HepG2 (cell line): ENCODE results near the gene NAALADL1. TPM values are rescaled to one million over a fixed set of nuclear protein-coding genes. Genes with fewer than 3 reads are reported as not detected.

ENCODE experiments used
- AKAP8 ChIP-seq: sonication (generic); formaldehyde crosslinking; IDR thresholded peaks from 2 replicates; pipeline ENCODE4 v1.5.1; 2020; ENCODE audit warnings: mild to moderate bottlenecking, missing genetic modification reagents
- ATF6 ChIP-seq: sonication (generic); formaldehyde crosslinking; conservative IDR thresholded peaks from 2 replicates; pipeline ENCODE4 v1.4.0; 2020; ENCODE audit warnings: missing genetic modification reagents
- DRAP1 ChIP-seq: IDR thresholded peaks from 2 replicates; pipeline ENCODE4 v1.6.1; 2016; ENCODE audit warnings: missing genetic modification reagents, missing compliant biosample characterization
- FOXJ3 ChIP-seq: sonication (generic); formaldehyde crosslinking; IDR thresholded peaks from 2 replicates; pipeline ENCODE4 v1.4.0; 2020; ENCODE audit warnings: missing genetic modification reagents, mild to moderate bottlenecking, borderline replicate concordance
- HDAC1 ChIP-seq: sonication (generic); formaldehyde crosslinking; IDR thresholded peaks from 2 replicates; pipeline ENCODE4 v1.5.1; 2020; ENCODE audit warnings: mild to moderate bottlenecking, missing genetic modification reagents
- HIC2 ChIP-seq: sonication (generic); formaldehyde crosslinking; IDR thresholded peaks from 2 replicates; pipeline ENCODE4 v1.9.0; 2022; ENCODE audit warnings: low read depth, missing genetic modification reagents
- MAFG ChIP-seq: sonication (generic); formaldehyde crosslinking; IDR thresholded peaks from 2 replicates; pipeline ENCODE4 v1.5.1; 2020; ENCODE audit warnings: mild to moderate bottlenecking, missing genetic modification reagents
- NR2F2 ChIP-seq: IDR thresholded peaks from 2 replicates; pipeline ENCODE4 v1.6.1; 2012; ENCODE audit warnings: low read depth, inconsistent platforms, borderline replicate concordance
- NR2F6 ChIP-seq, 2 experiments: IDR thresholded peaks; 2 replicates each; pipeline ENCODE4 v1.6.1; 2016; ENCODE audit warnings: antibody characterized with exemption in 1 of 2, mild to moderate bottlenecking in 1 of 2
- PATZ1 ChIP-seq: sonication (generic); formaldehyde crosslinking; IDR thresholded peaks from 2 replicates; pipeline ENCODE4 v1.4.0; 2020; ENCODE audit warnings: missing genetic modification reagents
- RXRA ChIP-seq: sonication (generic); formaldehyde crosslinking; IDR thresholded peaks from 2 replicates; pipeline ENCODE4 v1.5.1; 2020; ENCODE audit warnings: missing genetic modification reagents
- SMAD9 ChIP-seq: sonication (generic); formaldehyde crosslinking; IDR thresholded peaks from 2 replicates; pipeline ENCODE4 v1.5.1; 2020; ENCODE audit warnings: mild to moderate bottlenecking, missing genetic modification reagents
- SNAI1 ChIP-seq: sonication (generic); formaldehyde crosslinking; IDR thresholded peaks from 2 replicates; pipeline ENCODE4 v1.5.0; 2020; ENCODE audit warnings: mild to moderate bottlenecking, missing genetic modification reagents, borderline replicate concordance
- TAF1 ChIP-seq: sonication (generic); formaldehyde crosslinking; IDR thresholded peaks from 2 replicates; pipeline ENCODE4 v1.4.0; 2020; ENCODE audit warnings: missing genetic modification reagents
- TIGD3 ChIP-seq: sonication (generic); formaldehyde crosslinking; IDR thresholded peaks from 2 replicates; pipeline ENCODE4 v1.5.1; 2020; ENCODE audit warnings: mild to moderate bottlenecking, missing genetic modification reagents, borderline replicate concordance
- UBTF ChIP-seq: sonication (generic); formaldehyde crosslinking; IDR thresholded peaks from 2 replicates; pipeline ENCODE4 v1.4.0; 2020; ENCODE audit warnings: mild to moderate bottlenecking, missing genetic modification reagents
- ZNF644 ChIP-seq: IDR thresholded peaks from 2 replicates; pipeline ENCODE4 v1.6.1; 2016; ENCODE audit warnings: low read depth
- ZNF713 ChIP-seq: sonication (generic); formaldehyde crosslinking; IDR thresholded peaks from 2 replicates; pipeline ENCODE4 v1.4.0; 2020; ENCODE audit warnings: mild to moderate bottlenecking, missing genetic modification reagents
- ZNF878 ChIP-seq: sonication (generic); formaldehyde crosslinking; IDR thresholded peaks from 2 replicates; pipeline ENCODE4 v1.8.1; 2023; ENCODE audit warnings: mild to moderate bottlenecking, missing genetic modification reagents, moderate library complexity
- polyA plus RNA-seq, 8 experiments: library from polyadenylated mRNA; depleted of rRNA in 3 of 8; stranded (reverse) in 7 of 8; unstranded in 1 of 8; fragments of >200 nt; fragmentation: Illumina TruSeq in 4 of 8; extraction: Trizol in 4 of 8; gene quantifications; 2 replicates each; pipeline versions ENCODE4 v1.2.1 to v1.2.3, GENCODE V29; 2011 to 2016; ENCODE audit warnings: low read depth in 4 of 8, missing spikeins in 1 of 8, mixed read lengths in 1 of 8; ENCODE audit not compliant: insufficient read depth in 1 of 8
- total RNA-seq, 5 experiments: library from RNA; depleted of rRNA; stranded (reverse); fragments of >200 nt; fragmentation: Illumina TruSeq; extraction: Trizol; gene quantifications; 2 replicates each; pipeline ENCODE4 v1.2.3, GENCODE V29; 2016; ENCODE audit warnings: low read depth in 1 of 5

NAALADL1 gene
- total and polyA plus RNA-seq, 2 of the 13 experiments (the other 11 are each of a cell fraction or from before 2014, with no cell fraction given) = 9.3 to 33.9 TPM

- TF ChIP-seq UBTF (CRISPR knock-in tag) (no peak; the same call in 1 of the 2 replicates), ATF6 (CRISPR knock-in tag) (no peak), RXRA (CRISPR knock-in tag) (peak; percentile 85), SMAD9 (CRISPR knock-in tag) (no peak), NR2F6 (IDR thresholded peaks at IDR 0.05) (peak; percentile 86), NR2F6 (CRISPR knock-in tag; IDR thresholded peaks at IDR 0.05) (peak; percentile 92), HIC2 (CRISPR knock-in tag) (peak; percentile 94), TAF1 (CRISPR knock-in tag) (peak; percentile 35; the same call in 1 of the 2 replicates), HDAC1 (peak; percentile 57; the same call in 1 of the 2 replicates), TIGD3 (no peak), ZNF713 (no peak), FOXJ3 (CRISPR knock-in tag) (no peak), ZNF878 (CRISPR knock-in tag) (no peak), PATZ1 (peak; percentile 78), NR2F2 (peak; percentile 52; the same call in 1 of the 2 replicates), ZNF644 (CRISPR knock-in tag) (peak; percentile 73; the same call in 1 of the 2 replicates), DRAP1 (CRISPR knock-in tag) (0 out of 2 replicates have a peak, but pooled peaks have one; percentile 21), SNAI1 (CRISPR knock-in tag) (no peak), AKAP8 (no peak), MAFG (CRISPR knock-in tag) (no peak)
These were observed at the start of gene NAALADL1 (continued) for GRCh38 chr11:65058419-65059054.
